Hepatocyte (in vitro differentiated cells): ENCODE results near the gene PDGFRB.

Source experiments
- CTCF ChIP-seq: fragments of 200-600 bp; sonication (generic); IDR thresholded peaks from 2 replicates; pipeline ENCODE4 v1.5.1; 2016; ENCODE audit warnings: antibody characterized with exemption, mild to moderate bottlenecking; ENCODE audit not compliant: poor library complexity
- EZH2 ChIP-seq: fragments of 200-600 bp; sonication (generic); IDR thresholded peaks from 2 replicates; pipeline ENCODE4 v1.6.1; 2016; ENCODE audit warnings: antibody characterized with exemption, mild to moderate bottlenecking, borderline replicate concordance

GRCh38 chr5:150068961-150069645 is 86.5 kb downstream of the PDGFRB start:
- no peak for TF ChIP-seq CTCF
- TF ChIP-seq EZH2: no peak
